Kidney (tissue), 14 donors: Measurements from ENCODE around the gene TSPAN15. TPM values are rescaled to one million over a fixed set of nuclear protein-coding genes. Genes with fewer than 3 reads are reported as not detected.

Experiments
- DNase-seq, 5 donors: peaks; one replicate each; pipeline ENCODE4 v3.0.0-alpha.2; 2013 to 2020
- FAIRE-seq: peaks from 2 replicates; lab custom pipeline; 2012; peaks lifted over from hg19 to GRCh38; lab: Jason Lieb, UNC
- H3K27ac ChIP-seq, 2 donors: one replicate each; pipeline ENCODE4 v1.7.0; 2013; ENCODE audit warnings: low read depth in 2 of 2, low read length in 2 of 2, inconsistent platforms in 1 of 2
- H3K27me3 ChIP-seq: one replicate; pipeline ENCODE4 v1.7.1; 2013; ENCODE audit warnings: low read length, inconsistent platforms; ENCODE audit not compliant: control insufficient read depth, insufficient read depth
- H3K36me3 ChIP-seq, 3 donors: one replicate each; pipeline versions ENCODE4 v1.7.0 to v1.7.1; 2013; ENCODE audit warnings: low read length in 3 of 3, control low read depth in 1 of 3, inconsistent platforms in 1 of 3; ENCODE audit not compliant: insufficient read depth in 3 of 3, control insufficient read depth in 2 of 3
- H3K4me1 ChIP-seq, 3 donors: one replicate each; pipeline versions ENCODE4 v1.7.0 to v1.7.1; 2013; ENCODE audit warnings: low read length in 3 of 3, inconsistent platforms in 1 of 3, low read depth in 1 of 3; ENCODE audit not compliant: control insufficient read depth in 2 of 3, insufficient read depth in 2 of 3
- H3K4me3 ChIP-seq, 3 donors: one replicate each; pipeline versions ENCODE4 v1.7.0 to v1.8.1; 2013; ENCODE audit warnings: low read length in 3 of 3, control low read depth in 1 of 3, inconsistent platforms in 1 of 3
- H3K9ac ChIP-seq, 3 donors: one replicate each; pipeline versions ENCODE4 v1.7.0 to v1.7.1; 2013; ENCODE audit warnings: low read length in 3 of 3, control low read depth in 1 of 3, inconsistent platforms in 1 of 3
- H3K9me3 ChIP-seq, 3 donors: one replicate each; pipeline versions ENCODE4 v1.7.0 to v1.7.1; 2013; ENCODE audit warnings: low read length in 3 of 3, control low read depth in 1 of 3, inconsistent platforms in 1 of 3; ENCODE audit not compliant: control insufficient read depth in 2 of 3, insufficient read depth in 1 of 3
- CTCF ChIP-seq: IDR thresholded peaks from 3 replicates; pipeline ENCODE4 v1.5.1; 2012; ENCODE audit warnings: mild to moderate bottlenecking, moderate library complexity, borderline replicate concordance; ENCODE audit not compliant: insufficient read depth; ENCODE audit errors: extremely low read depth
- intact Hi-C: fragments of 100-400 bp; cut with DNase I; formaldehyde crosslinking; loops from one replicate; pipeline ENCODE4 v1.11.1; 2022
- polyA plus RNA-seq: library from polyadenylated mRNA; stranded (reverse); fragments of 350-450 nt; fragmentation: Illumina TruSeq; extraction: RNeasy Lipid Tissue Mini Kit (QIAGEN cat#74804); gene quantifications from one replicate; pipeline ENCODE4 v1.2.3, GENCODE V29; 2014; ENCODE audit warnings: low read depth, low replicate concordance; ENCODE audit not compliant: insufficient read depth
- total RNA-seq: library from RNA; stranded (reverse); fragmentation: NEBNext Ultra II Directional; extraction: Animal tissue kit (Norgen Biotek cat#: 25700); gene quantifications from one replicate; pipeline ENCODE4 v1.2.1, GENCODE V29; 2021
- donor health status: control.
- donor health status: control.
- donor health status: control.
- donor health status: control.
- donor health status: control.
- donor health status: DM: yes; HTN: yes; CAD: no.
- donor health status: Normal renal cell carcinoma (clear cell type).

The TSPAN15 gene
- total and polyA plus RNA-seq, 2 donors from 2014 or later, result 28.2 to 65.4 TPM

- Histone ChIP-seq H3K27me3 (no peaks in the 10 kb centered on the region), H3K9me3 (no peaks in the 10 kb centered on the region), H3K4me3 (no peak overlapping the region), H3K27ac (peak overlapping the region in 1 of 2 donors; percentile 53), H3K4me1 (peaks cover 0 to 11% (median 0%) of the 10 kb centered on the region in 3 donors), H3K36me3 (peaks cover 0 to 2% (median 0%) of the 10 kb centered on the region in 3 donors), H3K9ac (no peak overlapping the region)
- no peak for TF ChIP-seq CTCF
- DNase-seq, result peak in 3 of 5 donors; percentile 26 to 90 (median 49)
- intact Hi-C loops, result no loop called here
- FAIRE-seq, result no peak
Measured at GRCh38 chr10:69406302-69406811, 44.9 kb upstream of the TSPAN15 start.

- Histone ChIP-seq H3K9ac (no peak overlapping the region), H3K27me3 (no peaks in the 10 kb centered on the region), H3K4me1 (peaks cover 0 to 11% (median 0%) of the 10 kb centered on the region in 3 donors), H3K36me3 (no peaks in the 10 kb centered on the region), H3K27ac (peak overlapping the region in 1 of 2 donors; percentile 53), H3K9me3 (no peaks in the 10 kb centered on the region), H3K4me3 (no peak overlapping the region)
- intact Hi-C loops, result no loop called here
- DNase-seq, result no peak
- no peak for TF ChIP-seq CTCF
- no peak for FAIRE-seq
Measured at GRCh38 chr10:69406816-69407580, 44.3 kb upstream of the TSPAN15 start.

GRCh38 chr10:69407621-69408301 is 43.5 kb upstream of the TSPAN15 start:
- no peak overlapping the region for H3K27ac ChIP-seq
- FAIRE-seq, result no peak
- H3K36me3 ChIP-seq, result no peaks in the 10 kb centered on the region
- no peak overlapping the region for H3K4me3 ChIP-seq
- peak; percentile 35 to 82 (median 57) for DNase-seq
- intact Hi-C loops, result no loop called here
- H3K4me1 ChIP-seq, result peaks cover 0 to 11% (median 0%) of the 10 kb centered on the region in 3 donors
- H3K9ac ChIP-seq, result no peak overlapping the region
- no peaks in the 10 kb centered on the region for H3K27me3 ChIP-seq
- H3K9me3 ChIP-seq, result no peaks in the 10 kb centered on the region
- peak; percentile 8 for TF ChIP-seq CTCF
